ENCODE results near the gene SPTLC2. TPM values are rescaled to one million over a fixed set of nuclear protein-coding genes. Genes with fewer than 3 reads are reported as not detected.

Gene SPTLC2
- total and polyA plus RNA-seq, 3 experiments from 2014 or later, result 15.6 to 27.5 (median 24.1) TPM

DNA sequence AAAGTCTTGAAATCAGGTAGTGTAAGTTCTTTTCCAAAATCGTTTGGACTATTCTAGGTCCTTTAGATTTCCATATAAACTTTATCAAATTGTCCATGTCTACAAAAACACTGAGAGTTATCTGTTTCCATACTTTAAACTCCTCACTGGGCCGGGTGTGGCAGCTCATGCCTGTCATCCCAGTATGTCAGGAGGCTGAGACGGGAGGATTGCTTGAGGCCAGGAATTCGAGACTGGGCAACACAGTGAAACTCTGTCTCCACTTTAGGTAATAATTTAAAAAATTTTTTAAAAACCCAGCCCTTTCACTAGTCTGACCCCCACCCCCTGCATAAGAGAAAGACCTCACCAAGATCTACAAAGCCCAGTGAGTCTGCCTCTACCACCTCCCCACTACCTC is 111.4 kb downstream of the SPTLC2 start:
- Histone ChIP-seq H3K4me1 (ENCODE audit: insufficient read depth, low read length) (no peaks in the 10 kb centered on the region), H3K4me3 (ENCODE audit: low read length) (no peak overlapping the region), H3K27ac (ENCODE audit: low read depth, low read length) (no peak overlapping the region), H3K27me3 (ENCODE audit: insufficient read depth, low read length, poor library complexity, severe bottlenecking) (no peaks in the 10 kb centered on the region), H3K9me3 (ENCODE audit: low read length) (no peaks in the 10 kb centered on the region), H3K36me3 (ENCODE audit: insufficient read depth, low read length) (no peaks in the 10 kb centered on the region)
- ChIA-PET POLR2A (interaction anchor here (0.6 kb wide), 1 partner anchor 26 kb away, joined by 6 read pairs; no protein-coding TSS in a partner anchor), CTCF (no interaction called here)
- H3K27ac Mint-ChIP-seq, result peak overlapping the region in 1 of 8 donors; percentile 38
- no peak overlapping the region for H3K4me3 Mint-ChIP-seq
- peaks cover 0 to 12% (median 8%) of the 10 kb centered on the region in 5 donors for H3K9me3 Mint-ChIP-seq
- no peak for DNase-seq
- H3K36me3 Mint-ChIP-seq, result peaks cover 18 to 30% (median 28%) of the 10 kb centered on the region in 3 donors
- peaks cover 5 to 11% of the 10 kb centered on the region in 2 donors for H3K27me3 Mint-ChIP-seq
- H3K4me1 Mint-ChIP-seq, result peaks cover 0 to 2% (median 0%) of the 10 kb centered on the region in 3 donors

- no peak overlapping the region for H3K4me3 Mint-ChIP-seq
- Histone ChIP-seq H3K9me3 (ENCODE audit: low read length) (no peaks in the 10 kb centered on the region), H3K27ac (ENCODE audit: low read depth, low read length) (no peak overlapping the region), H3K4me3 (ENCODE audit: low read length) (no peak overlapping the region), H3K36me3 (ENCODE audit: insufficient read depth, low read length) (no peaks in the 10 kb centered on the region), H3K27me3 (ENCODE audit: insufficient read depth, low read length, poor library complexity, severe bottlenecking) (peaks cover under 1% of the 10 kb centered on the region), H3K4me1 (ENCODE audit: insufficient read depth, low read length) (peaks cover 2% of the 10 kb centered on the region)
- H3K36me3 Mint-ChIP-seq, result peaks cover 10 to 23% (median 13%) of the 10 kb centered on the region in 3 donors
- peak overlapping the region in 1 of 8 donors; percentile 47 for H3K27ac Mint-ChIP-seq
- H3K4me1 Mint-ChIP-seq, result peaks cover under 1 to 8% (median 2%) of the 10 kb centered on the region in 3 donors
- ChIA-PET CTCF (no interaction called here), POLR2A (no interaction called here)
- peaks cover 12 to 15% of the 10 kb centered on the region in 2 donors for H3K27me3 Mint-ChIP-seq
- no peak for DNase-seq
- peaks cover 0 to 12% (median 8%) of the 10 kb centered on the region in 5 donors for H3K9me3 Mint-ChIP-seq
Observed at GRCh38 chr14:77503138-77503537, 113.3 kb downstream of the SPTLC2 start.

DNA sequence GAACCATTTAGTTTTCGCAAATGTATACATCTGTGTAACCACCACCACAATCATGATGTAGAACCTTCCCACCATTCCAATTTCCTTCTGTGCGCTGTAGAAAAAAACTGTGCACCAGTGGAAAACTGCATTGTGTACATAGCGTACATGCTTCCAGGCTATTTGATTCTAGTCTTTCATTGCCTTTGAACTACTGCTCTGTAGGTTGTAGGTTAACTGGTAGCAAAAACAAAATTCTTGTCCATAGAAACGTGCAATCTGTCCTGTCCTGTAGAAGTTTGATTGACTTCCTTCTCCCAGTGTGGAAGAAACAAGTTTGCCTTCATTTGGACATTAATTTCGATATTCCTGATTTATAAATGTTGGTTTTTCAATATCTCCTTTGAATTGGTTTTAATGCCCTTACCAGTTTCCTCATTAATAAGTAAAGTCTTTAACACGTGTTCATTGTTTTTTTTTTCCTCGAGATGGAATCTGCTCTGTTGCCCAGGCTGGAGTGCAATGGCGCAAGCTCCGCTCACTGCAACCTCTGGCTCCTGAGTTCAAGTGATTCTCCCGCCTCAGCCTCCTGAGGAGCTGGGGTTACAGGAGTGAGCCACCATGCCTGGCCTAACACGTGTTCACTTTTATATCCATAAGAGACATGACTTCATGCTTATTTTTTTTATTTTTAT is 114.2 kb downstream of the SPTLC2 start:
- peaks cover 6% of the 10 kb centered on the region for H3K27me3 ChIP-seq (ENCODE audit: insufficient read depth, low read length, poor library complexity, severe bottlenecking)
- no peak overlapping the region for H3K4me3 ChIP-seq (ENCODE audit: low read length)
- DNase-seq, result no peak
- Mint-ChIP-seq H3K36me3 (peaks cover 4 to 19% (median 7%) of the 10 kb centered on the region in 3 donors), H3K27ac (no peak overlapping the region), H3K4me1 (peaks cover 5 to 12% (median 5%) of the 10 kb centered on the region in 3 donors), H3K27me3 (peaks cover 18% of the 10 kb centered on the region in 2 donors), H3K9me3 (peaks cover 0 to 12% (median 8%) of the 10 kb centered on the region in 5 donors), H3K4me3 (peak overlapping the region in 1 of 7 donors; percentile 62)
- ChIA-PET CTCF (no interaction called here), POLR2A (no interaction called here)
- H3K36me3 ChIP-seq (ENCODE audit: insufficient read depth, low read length), result no peaks in the 10 kb centered on the region
- no peak overlapping the region for H3K27ac ChIP-seq (ENCODE audit: low read depth, low read length)
- H3K4me1 ChIP-seq (ENCODE audit: insufficient read depth, low read length), result peaks cover 7% of the 10 kb centered on the region
- H3K9me3 ChIP-seq (ENCODE audit: low read length), result no peaks in the 10 kb centered on the region

DNA sequence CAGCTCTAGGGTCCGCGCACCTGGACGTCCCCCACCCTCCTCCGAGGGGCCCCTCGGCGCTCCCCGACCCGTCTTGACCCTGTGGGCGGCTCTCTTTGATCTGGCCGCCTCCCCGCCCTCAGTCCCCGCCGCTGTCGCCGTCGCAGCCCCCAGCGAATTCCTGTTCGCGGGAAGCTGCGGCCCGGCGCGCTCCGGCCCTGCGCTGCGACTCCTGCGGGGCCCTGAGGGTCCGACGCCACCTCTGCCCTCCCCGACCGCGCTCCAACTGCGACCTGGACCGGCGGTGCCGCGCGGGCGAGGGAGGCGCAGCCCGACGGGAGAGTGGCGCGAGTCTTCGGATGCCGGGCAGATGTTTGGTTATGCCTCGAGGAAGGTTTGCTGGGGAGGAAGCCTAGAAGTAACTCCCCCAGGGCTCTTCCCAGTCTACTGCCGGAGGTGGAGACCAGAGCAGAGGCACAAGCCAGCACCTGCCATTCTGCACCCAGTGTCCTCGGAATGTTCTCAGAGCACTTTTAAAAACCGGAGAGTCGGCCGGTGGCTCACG is 117.4 kb downstream of the SPTLC2 start:
- peaks cover 7% of the 10 kb centered on the region for H3K4me1 ChIP-seq (ENCODE audit: insufficient read depth, low read length)
- peak overlapping the region; percentile 37 to 89 (median 71) for H3K4me3 Mint-ChIP-seq
- no peak for DNase-seq
- peaks cover 0 to 6% (median 5%) of the 10 kb centered on the region in 3 donors for H3K36me3 Mint-ChIP-seq
- H3K4me1 Mint-ChIP-seq, result peaks cover 5 to 12% (median 5%) of the 10 kb centered on the region in 3 donors
- no peak overlapping the region for H3K27ac Mint-ChIP-seq
- no peak overlapping the region for H3K27ac ChIP-seq (ENCODE audit: low read depth, low read length)
- peaks cover 6% of the 10 kb centered on the region for H3K27me3 ChIP-seq (ENCODE audit: insufficient read depth, low read length, poor library complexity, severe bottlenecking)
- H3K27me3 Mint-ChIP-seq, result peaks cover 26 to 30% of the 10 kb centered on the region in 2 donors
- POLR2A ChIA-PET, result no interaction called here
- H3K9me3 Mint-ChIP-seq, result peaks cover 0 to 6% (median 3%) of the 10 kb centered on the region in 5 donors
- H3K36me3 ChIP-seq (ENCODE audit: insufficient read depth, low read length), result no peaks in the 10 kb centered on the region
- CTCF ChIA-PET, result no interaction called here
- no peaks in the 10 kb centered on the region for H3K9me3 ChIP-seq (ENCODE audit: low read length)
- no peak overlapping the region for H3K4me3 ChIP-seq (ENCODE audit: low read length)

DNA sequence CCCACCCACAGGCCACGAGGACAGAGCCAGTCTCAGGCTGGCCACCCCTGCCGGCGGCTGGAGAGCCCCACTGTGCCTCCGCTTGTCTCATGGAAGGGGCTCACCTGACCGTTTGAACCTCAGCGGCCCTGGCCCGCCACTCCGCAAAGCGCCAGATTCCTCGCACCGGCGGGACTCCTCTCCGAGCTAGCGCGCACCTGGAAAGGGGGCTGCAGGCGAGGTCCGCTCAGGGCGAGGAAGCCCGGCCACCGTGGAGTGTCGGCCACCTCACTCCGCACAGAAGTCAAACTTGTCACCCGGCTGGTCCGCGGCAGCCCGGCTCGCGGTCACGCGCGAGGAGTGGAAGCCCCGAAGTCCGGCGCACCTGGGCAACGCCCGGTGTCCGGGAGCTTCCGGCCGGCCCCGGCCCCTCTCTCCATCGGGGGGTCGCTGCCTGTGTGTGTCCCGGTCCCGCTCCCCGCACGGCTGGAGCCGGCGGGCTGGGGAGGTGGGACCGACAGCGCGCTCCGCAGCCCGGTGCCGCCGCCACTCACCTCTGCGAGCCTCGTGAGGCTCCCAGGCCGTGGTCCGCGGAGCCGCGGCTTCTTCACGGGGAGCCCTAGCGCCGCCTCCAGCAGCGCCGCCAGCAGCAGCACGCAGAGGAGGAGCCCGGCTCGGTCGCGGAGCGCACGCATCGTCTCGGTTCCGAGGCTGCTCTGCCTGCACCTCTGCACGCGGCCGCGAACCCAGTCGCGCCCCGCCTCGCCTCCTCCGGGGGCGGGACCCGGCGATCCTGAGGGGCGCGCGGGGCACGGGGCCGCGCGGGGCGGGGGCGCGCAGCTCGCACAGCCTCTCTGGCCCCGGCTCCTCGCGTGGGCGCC is 118.1 kb downstream of the SPTLC2 start, which contains the start of gene ISM2:
TSS of gene ISM2 (minus strand) at position 697 of the 860 bp plus-strand sequence. CDS start at position 674, 23 bp downstream.
- Histone ChIP-seq H3K27ac (ENCODE audit: low read depth, low read length) (no peak within 1 kb of the TSS), H3K9me3 (ENCODE audit: low read length) (no peaks in the 10 kb centered on the region), H3K4me3 (ENCODE audit: low read length) (no peak within 1 kb of the TSS), H3K27me3 (ENCODE audit: insufficient read depth, low read length, poor library complexity, severe bottlenecking) (peaks cover 6% of the 10 kb centered on the region), H3K36me3 (ENCODE audit: insufficient read depth, low read length) (no peaks in the 10 kb centered on the region), H3K4me1 (ENCODE audit: insufficient read depth, low read length) (peaks cover 7% of the 10 kb centered on the region)
- peaks cover 0 to 5% (median 3%) of the 10 kb centered on the region in 5 donors for H3K9me3 Mint-ChIP-seq
- H3K4me3 Mint-ChIP-seq, result peak within 1 kb of the TSS; percentile 76 to 89 (median 80)
- ChIA-PET CTCF (no interaction called here), POLR2A (no interaction called here)
- H3K27ac Mint-ChIP-seq, result no peak within 1 kb of the TSS
- H3K27me3 Mint-ChIP-seq, result peaks cover 25 to 30% of the 10 kb centered on the region in 2 donors
- DNase-seq, result peak in 4 of 5 donors; percentile 4 to 34 (median 17)
- H3K4me1 Mint-ChIP-seq, result peaks cover 5 to 12% (median 5%) of the 10 kb centered on the region in 3 donors
- peaks cover 0 to 5% (median 4%) of the 10 kb centered on the region in 3 donors for H3K36me3 Mint-ChIP-seq

DNA sequence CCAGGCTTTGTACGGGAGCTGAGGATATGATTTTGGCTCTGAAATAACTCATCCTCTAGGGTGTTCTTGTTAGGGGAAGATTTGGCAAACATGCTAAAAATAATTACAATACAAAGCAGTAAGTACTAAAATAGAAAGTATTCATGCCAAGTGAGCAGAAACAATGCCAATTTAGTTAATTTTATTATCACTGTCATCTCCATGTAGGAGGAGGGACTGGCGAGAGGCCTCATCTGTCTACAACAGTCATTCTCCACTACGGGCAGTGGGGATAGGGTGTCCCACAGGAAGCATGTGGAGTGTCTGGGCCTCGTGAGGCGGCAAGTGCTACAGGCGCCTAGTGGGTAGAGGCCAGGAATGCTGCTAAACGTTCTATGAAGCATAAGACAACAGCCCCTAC is 121.1 kb downstream of the SPTLC2 start:
- ChIA-PET POLR2A (no interaction called here), CTCF (no interaction called here)
- Mint-ChIP-seq H3K36me3 (no peaks in the 10 kb centered on the region), H3K4me3 (peak overlapping the region in 1 of 7 donors; percentile 59), H3K27me3 (peaks cover 17 to 28% of the 10 kb centered on the region in 2 donors), H3K9me3 (no peaks in the 10 kb centered on the region), H3K27ac (no peak overlapping the region), H3K4me1 (peaks cover 4 to 12% (median 5%) of the 10 kb centered on the region in 3 donors)
- Histone ChIP-seq H3K27me3 (ENCODE audit: insufficient read depth, low read length, poor library complexity, severe bottlenecking) (peaks cover 6% of the 10 kb centered on the region), H3K9me3 (ENCODE audit: low read length) (no peaks in the 10 kb centered on the region), H3K4me3 (ENCODE audit: low read length) (no peak overlapping the region), H3K4me1 (ENCODE audit: insufficient read depth, low read length) (peaks cover 7% of the 10 kb centered on the region), H3K27ac (ENCODE audit: low read depth, low read length) (no peak overlapping the region), H3K36me3 (ENCODE audit: insufficient read depth, low read length) (no peaks in the 10 kb centered on the region)
- DNase-seq, result no peak

GRCh38 chr14:77491056-77491455 is 125.4 kb downstream of the SPTLC2 start:
- no peak overlapping the region for H3K4me3 Mint-ChIP-seq
- H3K9me3 Mint-ChIP-seq, result no peaks in the 10 kb centered on the region
- no peaks in the 10 kb centered on the region for H3K36me3 ChIP-seq (ENCODE audit: insufficient read depth, low read length)
- H3K27ac Mint-ChIP-seq, result no peak overlapping the region
- POLR2A ChIA-PET, result no interaction called here
- no peaks in the 10 kb centered on the region for H3K36me3 Mint-ChIP-seq
- no peaks in the 10 kb centered on the region for H3K4me1 ChIP-seq (ENCODE audit: insufficient read depth, low read length)
- H3K27me3 ChIP-seq (ENCODE audit: insufficient read depth, low read length, poor library complexity, severe bottlenecking), result no peaks in the 10 kb centered on the region
- H3K4me3 ChIP-seq (ENCODE audit: low read length), result no peak overlapping the region
- DNase-seq, result no peak
- no peak overlapping the region for H3K27ac ChIP-seq (ENCODE audit: low read depth, low read length)
- no peaks in the 10 kb centered on the region for H3K4me1 Mint-ChIP-seq
- peaks cover 5 to 9% of the 10 kb centered on the region in 2 donors for H3K27me3 Mint-ChIP-seq
- no peaks in the 10 kb centered on the region for H3K9me3 ChIP-seq (ENCODE audit: low read length)
- CTCF ChIA-PET, result no interaction called here

All from CD8-positive, alpha-beta memory T cell (primary cell).